ENCODE measurements around the gene POP5.

GRCh38 chr12:120588371-120588770 is 7.2 kb upstream of the POP5 start:
- TF ChIP-seq POLR2A (IDR thresholded peaks at IDR 0.05): no peak
- no peak for TF ChIP-seq CTCF (IDR thresholded peaks at IDR 0.05 in 8 of 11, conservative IDR thresholded peaks at IDR 0.05 in 3 of 11)
